MM.1S (cell line): ENCODE results near the gene JPH3.

Experiments
- DNase-seq: peaks from one replicate; pipeline ENCODE4 v3.0.0-alpha.2; 2015
- H2AFZ ChIP-seq: fragments of 300-600 bp; sonication (generic); 2 replicates; pipeline ENCODE4 v1.6.0; 2016; ENCODE audit warnings: antibody characterized with exemption, low read length
- H3F3A ChIP-seq: fragments of 300-600 bp; sonication (generic); 2 replicates; pipeline ENCODE4 v1.6.1; 2016; ENCODE audit warnings: mild to moderate bottlenecking, antibody characterized with exemption, low read length, moderate library complexity, mixed read lengths; ENCODE audit not compliant: insufficient read depth
- H3K27ac ChIP-seq: fragments of 300-600 bp; sonication (generic); 2 replicates; pipeline ENCODE4 v1.5.1; 2016; ENCODE audit warnings: mild to moderate bottlenecking, low read length
- H3K27me3 ChIP-seq: fragments of 300-600 bp; sonication (generic); replicated peaks from 2 replicates; pipeline ENCODE4 v1.6.0; 2016; ENCODE audit warnings: low read length; ENCODE audit not compliant: insufficient read depth
- H3K36me3 ChIP-seq: fragments of 300-600 bp; sonication (generic); replicated peaks from 2 replicates; pipeline ENCODE4 v1.6.1; 2016; ENCODE audit warnings: mild to moderate bottlenecking, low read length, mixed read lengths; ENCODE audit not compliant: insufficient read depth
- H3K4me1 ChIP-seq: fragments of 300-600 bp; sonication (generic); 2 replicates; pipeline ENCODE4 v1.6.1; 2016; ENCODE audit warnings: low read length, mixed read lengths
- H3K4me2 ChIP-seq: fragments of 300-600 bp; sonication (generic); 2 replicates; pipeline ENCODE4 v1.6.0; 2016; ENCODE audit warnings: low read depth, low read length
- H3K4me3 ChIP-seq: fragments of 300-600 bp; sonication (generic); 2 replicates; pipeline ENCODE4 v1.5.1; 2016; ENCODE audit warnings: low read length, mixed read lengths
- H3K79me2 ChIP-seq: fragments of 300-600 bp; sonication (generic); 2 replicates; pipeline ENCODE4 v1.6.1; 2016; ENCODE audit warnings: mixed run types, low read length, mixed read lengths
- H3K9ac ChIP-seq: fragments of 300-600 bp; sonication (generic); 2 replicates; pipeline ENCODE4 v1.6.1; 2016; ENCODE audit warnings: low read length, mixed read lengths
- H3K9me2 ChIP-seq: fragments of 300-600 bp; sonication (generic); replicated peaks from 2 replicates; pipeline ENCODE4 v1.6.1; 2016; ENCODE audit warnings: mild to moderate bottlenecking, low read length, mixed read lengths; ENCODE audit not compliant: insufficient read depth
- H3K9me3 ChIP-seq: fragments of 300-600 bp; sonication (generic); replicated peaks from 2 replicates; pipeline ENCODE4 v1.6.1; 2016; ENCODE audit warnings: mild to moderate bottlenecking, low read length, mixed read lengths; ENCODE audit not compliant: insufficient read depth
- H4K20me1 ChIP-seq: fragments of 300-600 bp; sonication (generic); 2 replicates; pipeline ENCODE4 v1.6.1; 2016; ENCODE audit warnings: mild to moderate bottlenecking, low read length, moderate library complexity, mixed read lengths; ENCODE audit not compliant: insufficient read depth
- CTCF ChIP-seq: fragments of 300-600 bp; sonication (generic); IDR thresholded peaks from 2 replicates; pipeline ENCODE4 v1.5.1; 2016; ENCODE audit warnings: antibody characterized with exemption, low read length, mixed read lengths
- EZH2 ChIP-seq: fragments of 300-600 bp; sonication (generic); optimal IDR thresholded peaks from 2 replicates; pipeline ENCODE3; 2017; ENCODE audit warnings: low read depth, mild to moderate bottlenecking, antibody characterized with exemption, low read length, mixed read lengths
- EZH2phosphoT487 ChIP-seq: fragments of 300-600 bp; sonication (generic); IDR thresholded peaks from 2 replicates; pipeline ENCODE4 v1.6.1; 2018; ENCODE audit warnings: antibody characterized with exemption, low read length

JPH3 gene

GRCh38 chr16:87701078-87701460 lies 98.8 kb downstream of the JPH3 start:
- H4K20me1 ChIP-seq: no peaks in the 10 kb centered on the region
- H3K9ac ChIP-seq: no peak overlapping the region
- H3F3A ChIP-seq: no peaks in the 10 kb centered on the region
- H3K27ac ChIP-seq: no peak overlapping the region
- H2AFZ ChIP-seq: no peak overlapping the region
- H3K9me2 ChIP-seq: no peaks in the 10 kb centered on the region
- H3K4me3 ChIP-seq: no peak overlapping the region
- H3K9me3 ChIP-seq: no peaks in the 10 kb centered on the region
- H3K4me1 ChIP-seq: no peaks in the 10 kb centered on the region
- no peaks in the 10 kb centered on the region for H3K36me3 ChIP-seq
- no peaks in the 10 kb centered on the region for H3K79me2 ChIP-seq
- no peaks in the 10 kb centered on the region for H3K27me3 ChIP-seq
- no peak overlapping the region for H3K4me2 ChIP-seq
- TF ChIP-seq CTCF (no peak), EZH2 (no peak), EZH2phosphoT487 (no peak)
- no peak for DNase-seq

GRCh38 chr16:87701505-87701921 lies 99.2 kb downstream of the JPH3 start:
- Histone ChIP-seq H3K36me3 (no peaks in the 10 kb centered on the region), H3K79me2 (no peaks in the 10 kb centered on the region), H3K4me2 (no peak overlapping the region), H3F3A (no peaks in the 10 kb centered on the region), H3K4me1 (no peaks in the 10 kb centered on the region), H3K27ac (no peak overlapping the region), H3K9me2 (no peaks in the 10 kb centered on the region), H4K20me1 (no peaks in the 10 kb centered on the region), H3K9ac (no peak overlapping the region), H3K9me3 (no peaks in the 10 kb centered on the region), H3K27me3 (no peaks in the 10 kb centered on the region), H2AFZ (no peak overlapping the region), H3K4me3 (no peak overlapping the region)
- DNase-seq: no peak
- TF ChIP-seq EZH2: no peak
- no peak for TF ChIP-seq EZH2phosphoT487
- TF ChIP-seq CTCF: no peak

- Histone ChIP-seq H3K79me2 (no peaks in the 10 kb centered on the region), H3K4me3 (no peak overlapping the region), H3K27me3 (no peaks in the 10 kb centered on the region), H3K9me3 (no peaks in the 10 kb centered on the region), H3K27ac (no peak overlapping the region), H3K9me2 (no peaks in the 10 kb centered on the region), H3K4me1 (no peaks in the 10 kb centered on the region), H4K20me1 (no peaks in the 10 kb centered on the region), H2AFZ (no peak overlapping the region), H3K36me3 (no peaks in the 10 kb centered on the region), H3K9ac (no peak overlapping the region), H3F3A (no peaks in the 10 kb centered on the region), H3K4me2 (no peak overlapping the region)
- DNase-seq: no peak
- no peak for TF ChIP-seq EZH2
- TF ChIP-seq CTCF: no peak
- TF ChIP-seq EZH2phosphoT487: no peak
Measured at GRCh38 chr16:87702325-87702811, 100.1 kb downstream of the JPH3 start.
